ENCODE results near the gene MAP4. TPM values are rescaled to one million over a fixed set of nuclear protein-coding genes. Genes with fewer than 3 reads are reported as not detected.

Gene MAP4
- total RNA-seq, 4 donors from 2014 or later, result 239 to 338 (median 284) TPM

- no peaks in the 10 kb centered on the region for H3K36me3 ChIP-seq
- H3K4me1 ChIP-seq, result peaks cover 27 to 45% (median 30%) of the 10 kb centered on the region in 4 donors
- peak overlapping the region in 1 of 4 donors; percentile 20 for H3K27ac ChIP-seq (replicated peaks in 1 of 4)
- DNase-seq (ENCODE audit: extremely low spot score), result no peak
- no peak overlapping the region for H3K4me3 ChIP-seq
- TF ChIP-seq POLR2A (IDR thresholded peaks at IDR 0.05; ENCODE audit: low read depth), result no peak
- TF ChIP-seq EP300 (IDR thresholded peaks at IDR 0.05), result no peak
- no peak for TF ChIP-seq CTCF (IDR thresholded peaks at IDR 0.05)
- TF ChIP-seq POLR2AphosphoS5 (IDR thresholded peaks at IDR 0.05), result no peak
- intact Hi-C loops (cut with DNase I), result no loop called here
- H3K27me3 ChIP-seq, result no peaks in the 10 kb centered on the region
- 67% methylated on average over 3 of the region's 3 CpGs for WGBS
- no peaks in the 10 kb centered on the region for H3K9me3 ChIP-seq
These were observed 32.0 kb downstream of the MAP4 start for GRCh38 chr3:47984075-47984728.

DNA sequence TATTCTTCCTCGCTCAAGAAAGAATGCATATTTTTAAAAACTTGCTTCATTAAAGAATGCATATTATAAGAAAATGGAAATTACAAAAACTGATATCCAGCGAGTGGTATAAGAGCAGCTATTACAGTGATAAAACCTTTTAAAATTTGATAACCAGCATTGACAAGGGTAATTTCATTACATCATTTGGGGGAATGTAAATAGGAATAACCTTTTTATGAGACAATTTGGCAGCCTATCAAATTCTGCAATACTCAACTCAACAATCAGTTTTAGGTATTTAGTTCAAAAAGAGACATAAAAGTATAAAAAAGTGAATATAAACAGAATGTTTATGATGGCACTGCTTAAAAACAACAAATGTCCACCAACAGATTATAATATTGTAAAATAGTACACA is 35.4 kb downstream of the MAP4 start:
- H3K9me3 ChIP-seq, result no peaks in the 10 kb centered on the region
- peaks cover 22 to 37% (median 27%) of the 10 kb centered on the region in 4 donors for H3K4me1 ChIP-seq
- DNase-seq (ENCODE audit: extremely low spot score), result no peak
- intact Hi-C loops (cut with DNase I), result no loop called here
- H3K4me3 ChIP-seq, result no peak overlapping the region
- H3K27me3 ChIP-seq, result no peaks in the 10 kb centered on the region
- H3K27ac ChIP-seq (replicated peaks in 1 of 4), result no peak overlapping the region
- no peak for TF ChIP-seq POLR2AphosphoS5 (IDR thresholded peaks at IDR 0.05)
- no peak for TF ChIP-seq CTCF (IDR thresholded peaks at IDR 0.05)
- no peak for TF ChIP-seq POLR2A (IDR thresholded peaks at IDR 0.05; ENCODE audit: low read depth)
- no peak for TF ChIP-seq EP300 (IDR thresholded peaks at IDR 0.05)
- WGBS, result 95% methylated on average over 2 of the region's 2 CpGs
- peaks cover 0 to 15% (median 7%) of the 10 kb centered on the region in 4 donors for H3K36me3 ChIP-seq

DNA sequence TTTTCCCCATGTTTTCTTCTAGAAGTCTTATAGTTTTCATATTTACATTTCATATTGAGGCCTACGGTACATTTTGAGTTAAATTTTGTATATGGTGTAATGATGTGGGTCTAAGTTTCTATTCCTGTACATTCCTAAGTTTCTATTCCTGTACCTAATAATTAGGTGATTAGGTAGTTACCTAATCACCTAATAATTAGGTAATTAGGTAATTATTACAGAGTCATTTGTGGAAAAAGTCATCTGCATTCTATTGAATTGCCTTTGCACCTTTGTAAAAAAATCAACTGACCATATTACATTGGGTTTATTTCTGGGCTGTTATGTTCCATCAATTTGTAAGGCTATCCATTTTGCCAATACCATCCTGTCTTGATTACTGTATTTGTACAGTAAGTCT is 37.1 kb downstream of the MAP4 start:
- WGBS, result 91% methylated on average over 1 of the region's 1 CpG

DNA sequence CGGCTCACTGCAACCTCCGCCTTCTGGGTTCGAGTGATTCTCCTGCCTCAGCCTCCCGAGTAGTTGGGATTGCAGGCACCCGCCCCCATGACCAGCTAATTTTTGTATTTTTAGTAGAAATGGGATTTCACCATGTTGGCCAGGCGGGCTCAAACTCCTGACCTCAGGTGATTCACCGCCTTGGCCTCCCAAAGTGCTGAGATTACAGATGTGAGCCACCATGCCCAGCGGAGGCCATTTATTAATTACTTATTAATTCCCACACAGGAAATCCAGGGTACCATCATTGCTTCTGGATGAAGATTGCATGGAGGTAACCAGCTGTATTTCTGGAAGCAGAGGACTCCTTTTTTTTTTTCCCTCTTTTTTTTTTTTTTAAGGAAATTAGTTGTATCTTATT is 37.8 kb downstream of the MAP4 start:
- peaks cover 5 to 14% (median 9%) of the 10 kb centered on the region in 4 donors for H3K4me1 ChIP-seq
- 99% methylated on average over 8 of the region's 8 CpGs for WGBS
- TF ChIP-seq POLR2AphosphoS5 (IDR thresholded peaks at IDR 0.05) (no peak), POLR2A (IDR thresholded peaks at IDR 0.05; ENCODE audit: low read depth) (no peak), EP300 (IDR thresholded peaks at IDR 0.05) (no peak), CTCF (IDR thresholded peaks at IDR 0.05) (no peak)

More for the DNA sequence above, 37.1 kb downstream of the MAP4 start:
- DNase-seq (ENCODE audit: extremely low spot score), result no peak
- no peak overlapping the region for H3K27ac ChIP-seq (replicated peaks in 1 of 4)
- no peaks in the 10 kb centered on the region for H3K9me3 ChIP-seq
- intact Hi-C loops (cut with DNase I), result no loop called here
- no peak overlapping the region for H3K4me3 ChIP-seq
- H3K27me3 ChIP-seq, result no peaks in the 10 kb centered on the region
- peaks cover 0 to 28% (median 11%) of the 10 kb centered on the region in 4 donors for H3K36me3 ChIP-seq
- H3K4me1 ChIP-seq, result peaks cover 10 to 21% (median 13%) of the 10 kb centered on the region in 4 donors
- no peak for TF ChIP-seq POLR2A (IDR thresholded peaks at IDR 0.05; ENCODE audit: low read depth)
- TF ChIP-seq EP300 (IDR thresholded peaks at IDR 0.05), result no peak
- no peak for TF ChIP-seq CTCF (IDR thresholded peaks at IDR 0.05)
- TF ChIP-seq POLR2AphosphoS5 (IDR thresholded peaks at IDR 0.05), result no peak

More for the DNA sequence above, 37.8 kb downstream of the MAP4 start:
- Histone ChIP-seq H3K4me3 (no peak overlapping the region), H3K27me3 (no peaks in the 10 kb centered on the region), H3K36me3 (peaks cover 0 to 28% (median 11%) of the 10 kb centered on the region in 4 donors), H3K9me3 (no peaks in the 10 kb centered on the region), H3K27ac (replicated peaks in 1 of 4) (no peak overlapping the region)
- intact Hi-C loops (cut with DNase I), result no loop called here
- DNase-seq (ENCODE audit: extremely low spot score), result no peak

Measured in esophagus muscularis mucosa (tissue), 4 donors.